Measurements from ENCODE around the gene GAN. TPM values are rescaled to one million over a fixed set of nuclear protein-coding genes. Genes with fewer than 3 reads are reported as not detected.

Gene GAN
- total RNA-seq, 1 experiment from 2014 or later = 22.5 TPM

- Histone ChIP-seq H3K9me3 (ENCODE audit: control insufficient read depth in 1 of 2, insufficient read depth in 1 of 2, low read depth in 1 of 2, low read length in 2 of 2) (no peaks in the 10 kb centered on the region), H4K20me1 (ENCODE audit: insufficient read depth) (no peaks in the 10 kb centered on the region), H3K4me1 (ENCODE audit: control insufficient read depth in 1 of 2, insufficient read depth in 2 of 2, low read length in 2 of 2) (peaks cover 51 to 97% of the 10 kb centered on the region in 2 experiments), H3K27me3 (ENCODE audit: insufficient read depth, low read length) (no peaks in the 10 kb centered on the region), H3K27ac (ENCODE audit: low read depth, low read length) (peak overlapping the region; percentile 63), H3K9me2 (ENCODE audit: insufficient read depth) (no peaks in the 10 kb centered on the region), H3K79me2 (ENCODE audit: insufficient read depth, low read length) (no peaks in the 10 kb centered on the region), H2AFZ (ENCODE audit: low read depth, low read length, poor library complexity, severe bottlenecking) (no peak overlapping the region), H3K36me3 (ENCODE audit: control insufficient read depth in 1 of 2, insufficient read depth in 2 of 2, low read length in 2 of 2) (no peaks in the 10 kb centered on the region), H3K4me2 (ENCODE audit: low read length) (peak overlapping the region; percentile 75), H3K4me3 (replicated peaks in 1 of 2; ENCODE audit: low read depth in 1 of 2, low read length in 2 of 2) (peak overlapping the region; percentile 12 to 16; a peak in 3 of 4 replicates), H3K9ac (ENCODE audit: low read length) (peak overlapping the region; percentile 59)
- ATAC-seq (peak; percentile 76), DNase-seq (ENCODE audit: low read depth, low spot score) (peak; percentile 99)
- intact Hi-C loops (cut with micrococcal nuclease) = no loop called here
- CTCF ChIA-PET = interaction anchor here (0.7 to 2.2 kb wide), 10 partner anchors 15 to 335 kb away, joined by 3 to 8 read pairs (median 4); no protein-coding TSS in a partner anchor
- RAD21 ChIA-PET (ENCODE audit: low non-redundant PET in 1 of 2, low total read pairs in 2 of 2, uncharacterized antibody in 2 of 2, unreplicated experiment in 2 of 2) = interaction anchor here in 1 of 2 experiments (0.9 kb wide), 1 partner anchor 324 kb away, joined by 6 read pairs; no protein-coding TSS in a partner anchor
- TF ChIP-seq EGR1 (IDR thresholded peaks at IDR 0.05; ENCODE audit: low read depth) (no peak), CTCF (IDR thresholded peaks at IDR 0.05 in 2 of 3, conservative IDR thresholded peaks at IDR 0.05 in 1 of 3; ENCODE audit: borderline replicate concordance in 1 of 3, insufficient read depth in 1 of 3, low read depth in 2 of 3, low read length in 2 of 3) (peak in 2 of 3 experiments; percentile 15 to 38; a peak in 2 of 6 replicates), POLR2AphosphoS5 (IDR thresholded peaks at IDR 0.05; ENCODE audit: low read depth, low read length) (peak; percentile 78), CBX3 (IDR thresholded peaks at IDR 0.05; ENCODE audit: low read depth) (no peak), TCF7L2 (IDR thresholded peaks at IDR 0.05; ENCODE audit: borderline replicate concordance, extremely low read depth, insufficient read depth, insufficient read length) (peak; percentile 88), ZBTB33 (IDR thresholded peaks at IDR 0.05; ENCODE audit: extremely low read depth, insufficient replicate concordance, low read length) (peak; percentile 76), YY1 (IDR thresholded peaks at IDR 0.05; ENCODE audit: extremely low read depth, insufficient replicate concordance, low read depth, low read length) (peak; percentile 69), POLR2A (IDR thresholded peaks at IDR 0.05; ENCODE audit: borderline replicate concordance, extremely low read depth, insufficient read depth, insufficient read length) (no peak)
- POLR2A ChIA-PET = interaction anchor here (0.7 to 1.5 kb wide), 3 partner anchors 9 to 324 kb away, joined by 3 to 6 read pairs (median 3); no protein-coding TSS in a partner anchor
- BruUV-seq (replicated peaks) = no TSS peak
Observed at GRCh38 chr16:81405702-81406113, 90.9 kb downstream of the GAN start.

Data from HCT116 (cell line).